ENCODE data around the gene DCTD.

DCTD gene

GRCh38 chr4:182890202-182890601 lies 27.0 kb downstream of the DCTD start:
- DNase-seq (ENCODE audit: low read depth), result no peak

- no peak for DNase-seq (ENCODE audit: low read depth)
Measured at GRCh38 chr4:182888891-182889290, 28.3 kb downstream of the DCTD start.

GRCh38 chr4:182886768-182887167 lies 30.4 kb downstream of the DCTD start:
- DNase-seq (ENCODE audit: low read depth), result no peak

- DNase-seq (ENCODE audit: low read depth), result no peak
Measured at GRCh38 chr4:182886205-182886604, 31.0 kb downstream of the DCTD start.

- DNase-seq (ENCODE audit: low read depth), result no peak
Measured at GRCh38 chr4:182885738-182886077, 31.5 kb downstream of the DCTD start.

GRCh38 chr4:182885022-182885737 lies 32.0 kb downstream of the DCTD start:
- no peak for DNase-seq (ENCODE audit: low read depth)

GRCh38 chr4:182884040-182884439 lies 33.1 kb downstream of the DCTD start:
- no peak for DNase-seq (ENCODE audit: low read depth)

GRCh38 chr4:182883351-182883750 lies 33.8 kb downstream of the DCTD start:
- no peak for DNase-seq (ENCODE audit: low read depth)

- no peak for DNase-seq (ENCODE audit: low read depth)
Measured at GRCh38 chr4:182881914-182882313, 35.3 kb downstream of the DCTD start.

- no peak for DNase-seq (ENCODE audit: low read depth)
Measured at GRCh38 chr4:182880387-182881356, 36.5 kb downstream of the DCTD start.

GRCh38 chr4:182879913-182880312 lies 37.3 kb downstream of the DCTD start:
- no peak for DNase-seq (ENCODE audit: low read depth)

GRCh38 chr4:182878633-182879495 lies 38.3 kb downstream of the DCTD start:
- DNase-seq (ENCODE audit: low read depth), result no peak

- DNase-seq (ENCODE audit: low read depth), result no peak
Measured at GRCh38 chr4:182877326-182877883, 39.8 kb downstream of the DCTD start.

GRCh38 chr4:182876427-182876826 lies 40.8 kb downstream of the DCTD start:
- DNase-seq (ENCODE audit: low read depth), result no peak

- no peak for DNase-seq (ENCODE audit: low read depth)
Measured at GRCh38 chr4:182875453-182876405, 41.5 kb downstream of the DCTD start.

GRCh38 chr4:182874797-182875345 lies 42.3 kb downstream of the DCTD start:
- DNase-seq (ENCODE audit: low read depth), result no peak

GRCh38 chr4:182874304-182874751 lies 42.9 kb downstream of the DCTD start:
- DNase-seq (ENCODE audit: low read depth), result no peak

- no peak for DNase-seq (ENCODE audit: low read depth)
Measured at GRCh38 chr4:182873726-182874125, 43.5 kb downstream of the DCTD start.

GRCh38 chr4:182873289-182873688 lies 43.9 kb downstream of the DCTD start:
- DNase-seq (ENCODE audit: low read depth), result no peak

GRCh38 chr4:182872886-182873285 lies 44.3 kb downstream of the DCTD start:
- DNase-seq (ENCODE audit: low read depth), result no peak
